Measurements from ENCODE around the gene CERKL.

CERKL gene

GRCh38 chr2:181573140-181573736 is 83.7 kb downstream of the CERKL start:
- DNase-seq: no peak

GRCh38 chr2:181570833-181571661 is 85.9 kb downstream of the CERKL start:
- DNase-seq: no peak

- DNase-seq: no peak
These were observed 86.8 kb downstream of the CERKL start for GRCh38 chr2:181570059-181570458.

DNA sequence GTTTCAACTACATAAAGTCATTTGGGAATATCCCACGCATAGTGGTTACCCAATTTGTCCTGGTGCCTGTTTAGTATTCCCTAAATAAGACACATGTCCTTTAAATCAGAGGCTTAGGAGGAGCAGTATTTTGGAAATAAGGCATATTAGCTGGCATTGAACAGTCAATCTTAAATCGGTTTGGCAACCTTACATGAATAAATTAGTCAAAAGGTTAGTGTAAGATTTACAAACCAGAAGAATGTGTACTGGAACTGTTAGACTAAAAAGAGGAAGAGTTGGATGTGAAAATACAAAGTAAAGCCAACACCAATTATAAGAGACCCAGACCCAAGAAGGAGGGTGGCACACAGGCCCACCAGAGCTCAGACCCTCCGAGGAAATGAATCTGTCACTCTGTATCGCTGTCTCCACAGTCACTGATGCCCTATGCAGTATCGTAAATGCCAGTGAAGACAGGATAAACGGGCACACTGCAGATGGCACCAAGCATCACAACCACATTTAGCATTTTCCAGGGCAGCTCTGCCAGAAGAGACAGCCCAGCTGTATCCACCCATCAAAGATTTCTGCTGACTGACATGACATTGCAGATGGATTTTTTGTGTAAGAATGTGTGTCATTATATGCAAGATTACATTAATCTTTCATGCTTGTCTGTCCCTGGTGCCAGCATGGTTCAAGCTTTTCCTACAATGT is 90.4 kb downstream of the CERKL start:
- no peak for DNase-seq

DNA sequence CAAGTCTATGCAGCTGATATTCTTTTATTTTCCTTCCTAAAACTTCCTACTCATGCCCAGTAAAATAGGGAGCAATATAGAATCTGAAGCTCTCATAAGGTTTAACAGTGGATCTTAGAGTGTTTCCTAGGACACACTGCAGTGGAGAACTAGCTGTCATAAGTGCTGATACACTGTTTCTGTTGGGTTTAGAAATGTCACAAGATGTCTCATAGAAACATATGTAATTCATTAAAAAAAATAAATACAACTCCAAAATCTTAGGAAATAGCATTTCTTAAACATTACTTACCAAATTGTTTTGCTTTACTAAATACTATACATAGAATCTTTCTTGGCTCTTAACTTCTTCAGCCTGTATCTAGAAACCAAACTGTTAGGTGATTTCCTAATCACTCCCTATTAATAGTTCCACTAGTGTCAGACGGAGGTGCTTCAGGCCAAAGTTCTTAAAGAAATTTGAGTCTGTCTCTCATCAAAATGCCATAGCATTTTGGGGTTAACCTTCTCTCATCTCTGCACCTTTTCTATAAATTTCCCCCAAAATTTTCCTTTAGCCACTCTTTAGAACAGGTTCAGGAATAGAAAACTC is 93.7 kb downstream of the CERKL start:
- DNase-seq: no peak

GRCh38 chr2:181558371-181558770 is 98.5 kb downstream of the CERKL start:
- no peak for DNase-seq

DNA sequence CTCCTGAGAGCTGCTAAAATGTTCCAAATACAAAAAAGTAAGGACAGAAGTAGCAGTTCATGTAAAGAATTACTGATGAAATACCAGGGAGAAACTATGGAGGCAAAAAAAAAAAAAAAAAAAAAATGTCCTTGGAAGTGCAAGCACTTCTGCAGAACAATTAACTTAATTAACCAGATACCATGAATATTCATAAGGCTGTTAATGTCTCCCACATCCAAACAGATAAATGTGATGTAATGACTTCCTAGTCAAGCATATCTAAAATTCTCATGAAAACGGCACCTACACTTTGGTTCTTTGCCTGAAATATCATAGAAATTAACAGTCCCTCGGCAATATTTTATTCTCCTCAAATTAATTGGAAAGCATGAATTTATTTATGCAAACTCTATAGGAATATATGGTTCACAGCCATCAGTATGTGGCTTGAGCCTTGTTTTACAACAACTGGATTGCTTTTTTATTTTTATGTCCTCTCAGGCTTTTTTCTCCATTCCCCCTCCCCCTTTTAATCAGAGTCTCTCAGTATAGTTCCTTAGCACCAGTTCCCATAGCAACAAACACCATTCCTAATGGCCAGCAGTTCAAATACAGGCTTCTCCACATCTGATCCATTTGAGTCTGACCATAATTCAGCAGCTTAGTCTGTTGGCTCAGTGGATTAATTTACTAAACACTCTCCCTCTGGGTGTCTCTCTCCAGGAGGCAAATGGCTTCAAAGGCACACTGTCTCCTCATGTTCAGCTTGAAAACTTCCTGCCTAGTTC is 102.7 kb downstream of the CERKL start:
- no peak for DNase-seq

DNA sequence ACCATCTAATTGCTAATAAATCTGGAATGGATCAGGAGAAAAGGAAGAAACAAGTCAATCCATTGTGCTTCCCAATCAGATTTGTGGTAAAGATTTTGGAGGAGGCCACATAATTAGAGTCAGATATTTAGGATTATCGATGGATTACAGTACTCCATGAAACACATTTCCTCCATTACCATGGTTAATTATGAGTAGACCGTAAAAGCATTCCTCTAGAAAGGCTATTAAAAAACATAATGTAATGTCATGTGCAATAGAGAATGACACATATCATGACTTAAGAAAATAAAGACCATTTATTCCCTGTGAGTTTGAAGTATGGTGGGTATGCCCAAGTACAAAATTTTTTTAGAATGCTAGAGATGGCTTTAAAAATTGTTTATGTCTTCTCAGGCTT is 103.7 kb downstream of the CERKL start:
- DNase-seq: no peak

GRCh38 chr2:181552808-181553207 is 104.1 kb downstream of the CERKL start:
- DNase-seq: no peak

DNA sequence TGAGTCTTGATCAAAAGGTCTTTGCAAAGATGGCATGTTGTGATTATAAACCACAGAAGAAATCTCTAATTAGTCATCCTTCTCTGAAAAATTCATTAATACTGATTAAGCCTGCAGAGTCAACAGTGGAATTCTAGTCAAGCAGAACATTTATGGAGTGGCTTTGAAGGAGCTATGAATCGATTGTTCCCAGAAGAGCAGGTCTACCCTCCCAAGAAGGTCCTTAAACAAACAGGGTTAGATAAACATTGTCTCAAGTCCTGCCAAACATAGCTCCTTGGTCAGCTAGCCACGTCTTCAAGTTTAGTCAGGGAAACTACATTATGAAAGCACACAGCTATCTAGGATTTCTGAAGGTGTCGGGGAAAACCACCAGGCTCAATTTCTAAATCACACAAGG is 110.8 kb downstream of the CERKL start:
- no peak for DNase-seq

- no peak for DNase-seq
These were observed 114.7 kb downstream of the CERKL start for GRCh38 chr2:181542170-181542569.

DNA sequence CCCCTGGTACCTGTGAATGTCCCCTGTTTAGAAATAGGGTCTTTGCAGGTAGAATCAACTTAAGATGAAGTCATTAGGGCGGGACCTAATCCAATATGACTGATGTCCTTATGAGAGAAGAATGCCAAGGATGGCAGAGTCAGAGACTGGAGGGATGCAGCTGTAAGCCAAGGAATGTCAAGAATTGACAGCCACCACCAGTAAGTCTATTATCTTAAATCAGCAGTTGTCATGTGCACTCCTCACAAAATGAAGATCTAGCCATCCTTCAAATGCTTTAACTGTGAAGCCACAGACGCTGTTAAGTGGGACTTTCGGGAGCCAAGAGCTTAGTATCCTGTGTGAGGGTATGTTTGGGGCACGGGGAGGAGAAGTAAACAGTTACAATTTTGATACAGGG is 116.5 kb downstream of the CERKL start:
- no peak for DNase-seq

DNA sequence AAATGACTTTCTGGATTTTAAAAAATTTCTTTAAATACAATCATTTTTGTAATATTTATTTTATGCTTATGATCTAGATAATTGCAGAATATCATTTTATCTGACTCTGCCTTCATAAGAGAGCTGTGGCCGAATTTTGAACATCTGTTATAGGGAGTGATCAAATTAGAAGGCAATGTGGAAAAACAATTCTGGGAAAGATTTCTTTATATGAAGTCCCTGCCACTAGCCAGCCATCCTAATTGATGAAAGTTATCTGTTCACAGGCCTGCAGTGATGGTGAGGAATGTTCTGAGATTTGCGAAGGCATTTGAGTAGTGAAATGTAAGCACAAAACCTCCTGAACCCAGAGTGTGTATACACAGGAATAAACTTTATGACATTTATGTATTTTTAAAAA is 120.2 kb downstream of the CERKL start:
- DNase-seq: no peak

GRCh38 chr2:181528441-181528840 is 128.5 kb downstream of the CERKL start:
- DNase-seq: no peak

DNA sequence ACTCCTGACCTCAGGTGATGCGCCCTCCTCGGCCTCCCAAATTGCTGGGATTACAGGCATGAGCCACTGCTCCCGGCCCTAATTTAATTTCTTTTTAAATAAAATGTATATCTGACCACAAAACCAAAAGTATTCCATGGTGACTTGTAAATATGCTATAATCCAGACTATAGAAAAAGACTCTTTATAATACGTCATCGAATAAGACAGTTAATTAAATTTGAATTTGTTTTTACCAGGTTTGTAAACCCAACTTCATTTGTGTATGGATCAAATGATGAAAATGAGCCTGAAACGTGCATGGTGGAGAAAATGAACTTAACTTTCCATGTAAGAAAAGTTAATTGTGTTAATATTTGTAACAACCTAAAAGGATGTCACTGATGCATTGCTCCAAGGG is 129.8 kb downstream of the CERKL start:
- no peak for DNase-seq

DNA sequence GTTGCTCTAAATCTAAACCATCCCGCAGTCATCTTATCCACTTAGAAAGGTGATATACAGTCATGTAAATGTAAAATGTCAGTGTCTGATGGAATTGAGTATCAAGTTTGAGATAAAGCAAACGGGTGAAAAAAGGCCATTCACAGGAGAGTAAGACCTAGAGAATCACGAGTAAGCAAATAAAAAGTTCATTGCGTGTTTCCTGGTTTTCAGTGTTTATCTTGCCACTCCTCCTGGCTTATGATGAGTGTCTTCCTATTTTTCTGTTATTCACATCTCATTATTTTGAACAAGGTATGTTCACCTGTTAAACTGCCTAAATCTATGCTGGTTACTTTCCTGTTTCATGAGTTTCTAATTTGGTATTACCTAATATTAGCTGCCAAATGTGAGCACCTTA is 130.9 kb downstream of the CERKL start:
- DNase-seq: no peak

- no peak for DNase-seq
These were observed 133.1 kb downstream of the CERKL start for GRCh38 chr2:181523756-181524155.

GRCh38 chr2:181520253-181520652 is 136.7 kb downstream of the CERKL start:
- DNase-seq: no peak

GRCh38 chr2:181517685-181518301 is 139.1 kb downstream of the CERKL start:
- no peak for DNase-seq

GRCh38 chr2:181516992-181517391 is 139.9 kb downstream of the CERKL start:
- DNase-seq: no peak

- DNase-seq: no peak
These were observed 141.2 kb downstream of the CERKL start for GRCh38 chr2:181515719-181516118.

DNA sequence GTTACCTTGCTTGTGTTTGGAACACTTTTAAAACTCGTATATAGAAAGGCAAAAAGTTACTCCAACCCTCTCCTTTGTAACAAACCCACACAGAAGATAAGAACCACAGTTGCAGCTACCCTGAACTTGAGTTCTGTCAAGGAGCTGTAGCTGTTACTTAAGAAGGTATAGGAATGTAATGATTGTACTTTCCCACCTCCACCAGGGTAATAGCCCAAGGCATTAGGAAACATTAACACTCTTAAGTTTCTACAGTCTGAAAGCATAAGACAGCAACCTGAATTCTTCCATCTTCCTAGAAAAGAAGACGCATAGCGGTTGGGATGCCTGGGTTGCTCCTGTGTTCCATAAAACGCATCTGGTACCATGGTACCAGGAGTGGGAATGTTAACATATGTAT is 156.7 kb downstream of the CERKL start:
- no peak for DNase-seq

Data from activated effector memory CD4-positive, alpha-beta T cell treated with anti-CD3 and anti-CD28 coated beads, Interleukin-2, amount 50 U/mL, for 16 hours (primary cell).